HEK293T (cell line): ENCODE measurements around the gene RBBP4.

ENCODE experiments used
- CTCF ChIA-PET: fragments of 350-600 bp; formaldehyde crosslinking; extraction: SDS; loops from one replicate; lab custom pipeline; 2021; ENCODE audit warnings: antibody characterized with exemption, inconsistent platforms; lab: Yijun Ruan, JAX
- POLR2A ChIA-PET: fragments of 350-600 bp; formaldehyde crosslinking; extraction: SDS; loops from one replicate; lab custom pipeline; 2020; ENCODE audit warnings: antibody characterized with exemption, inconsistent platforms; lab: Yijun Ruan, JAX
- DNase-seq: peaks from one replicate; pipeline ENCODE4 v3.0.0; 2012; ENCODE audit warnings: mixed read lengths; ENCODE audit errors: extremely low spot score
- ARNT ChIP-seq: fragments of 450-650 bp; IDR thresholded peaks from 2 replicates; pipeline ENCODE4 v1.6.1; 2017; ENCODE audit warnings: mild to moderate bottlenecking
- BHLHE40 ChIP-seq: fragments of 450-650 bp; IDR thresholded peaks from 2 replicates; pipeline ENCODE4 v1.6.1; 2016; ENCODE audit warnings: mild to moderate bottlenecking, moderate library complexity, borderline replicate concordance
- CTBP1 ChIP-seq: fragments of 450-650 bp; IDR thresholded peaks from 2 replicates; pipeline ENCODE4 v1.6.1; 2016; ENCODE audit warnings: borderline replicate concordance
- ELF4 ChIP-seq: fragments of 450-650 bp; IDR thresholded peaks from 2 replicates; pipeline ENCODE4 v1.6.1; 2017; ENCODE audit warnings: antibody characterized with exemption
- FOXA1 ChIP-seq: fragments of 450-650 bp; IDR thresholded peaks from 2 replicates; pipeline ENCODE4 v1.6.1; 2016; ENCODE audit warnings: mild to moderate bottlenecking
- FOXK2 ChIP-seq: fragments of 450-650 bp; IDR thresholded peaks from 2 replicates; pipeline ENCODE4 v1.6.1; 2016; ENCODE audit warnings: mild to moderate bottlenecking
- FOXM1 ChIP-seq: fragments of 450-650 bp; IDR thresholded peaks from 2 replicates; pipeline ENCODE4 v1.6.1; 2017; ENCODE audit warnings: mild to moderate bottlenecking, borderline replicate concordance
- HDGF ChIP-seq: fragments of 450-650 bp; IDR thresholded peaks from 2 replicates; pipeline ENCODE4 v1.6.1; 2017; ENCODE audit warnings: antibody characterized with exemption, borderline replicate concordance
- L3MBTL2 ChIP-seq: fragments of 450-650 bp; conservative IDR thresholded peaks from 2 replicates; pipeline ENCODE4 v1.6.1; 2016; ENCODE audit warnings: mild to moderate bottlenecking
- LEF1 ChIP-seq: fragments of 450-650 bp; IDR thresholded peaks from 2 replicates; pipeline ENCODE4 v1.6.1; 2017; ENCODE audit warnings: mild to moderate bottlenecking, borderline replicate concordance
- NFRKB ChIP-seq: fragments of 450-650 bp; IDR thresholded peaks from 2 replicates; pipeline ENCODE4 v1.6.1; 2016; ENCODE audit warnings: mild to moderate bottlenecking, moderate library complexity
- PKNOX1 ChIP-seq: fragments of 450-650 bp; IDR thresholded peaks from 2 replicates; pipeline ENCODE4 v1.6.1; 2016
- SP1 ChIP-seq: fragments of 450-650 bp; IDR thresholded peaks from 2 replicates; pipeline ENCODE4 v1.6.1; 2017
- SUZ12 ChIP-seq: fragments of 450-650 bp; IDR thresholded peaks from 2 replicates; pipeline ENCODE4 v1.6.1; 2016; ENCODE audit warnings: mild to moderate bottlenecking
- TARDBP ChIP-seq: fragments of 450-650 bp; IDR thresholded peaks from 2 replicates; pipeline ENCODE4 v1.6.1; 2016
- ZNF384 ChIP-seq: fragments of 450-650 bp; IDR thresholded peaks from 2 replicates; pipeline ENCODE4 v1.6.1; 2016

Gene RBBP4

GRCh38 chr1:32728413-32729077, 77.5 kb downstream of the RBBP4 start:
- TF ChIP-seq ELF4 (no peak), SUZ12 (no peak), BHLHE40 (no peak), FOXK2 (no peak), L3MBTL2 (no peak), ARNT (no peak), CTBP1 (no peak), FOXM1 (no peak), ZNF384 (no peak), PKNOX1 (no peak), LEF1 (no peak), HDGF (no peak), TARDBP (no peak), FOXA1 (no peak), SP1 (no peak), NFRKB (no peak)
- ChIA-PET POLR2A (interaction anchor here (0.9 to 3.0 kb wide), 5 partner anchors 8 to 78 kb away, joined by 3 to 19 read pairs (median 4); partner anchors contain the start of gene RBBP4), CTCF (interaction anchor here (1.1 to 2.5 kb wide), 5 partner anchors 11 to 281 kb away, joined by 3 to 18 read pairs (median 4); no protein-coding TSS in a partner anchor)
- no peak for DNase-seq

- no peak for TF ChIP-seq BHLHE40
- 0 out of 2 replicates have a peak, but pooled peaks have one; percentile 78 for TF ChIP-seq HDGF
- peak; percentile 66 for DNase-seq
- POLR2A ChIA-PET: interaction anchor here (0.9 to 3.0 kb wide), 5 partner anchors 9 to 78 kb away, joined by 3 to 19 read pairs (median 4); partner anchors contain the start of gene RBBP4
- CTCF ChIA-PET: interaction anchor here (0.8 to 2.5 kb wide), 5 partner anchors 12 to 281 kb away, joined by 3 to 18 read pairs (median 4); no protein-coding TSS in a partner anchor
Measured at GRCh38 chr1:32729254-32730046, 78.4 kb downstream of the RBBP4 start.

GRCh38 chr1:32733582-32734321, 82.7 kb downstream of the RBBP4 start:
- TF ChIP-seq ELF4: no peak
- no peak for TF ChIP-seq PKNOX1
- no peak for TF ChIP-seq FOXA1
- no peak for TF ChIP-seq FOXK2
- TF ChIP-seq NFRKB: no peak
- TF ChIP-seq L3MBTL2: no peak
- DNase-seq: no peak
- CTCF ChIA-PET: no interaction called here
- POLR2A ChIA-PET: interaction anchor here (1.0 kb wide), 1 partner anchor 22 kb away, joined by 4 read pairs; no protein-coding TSS in a partner anchor
